ENCODE measurements around the gene IGSF23. TPM values are rescaled to one million over a fixed set of nuclear protein-coding genes. Genes with fewer than 3 reads are reported as not detected.

The IGSF23 gene
- total and polyA plus RNA-seq, 2 of the 4 experiments (the other 2 are of a cell fraction), result 0.27 TPM; not detected in 1

DNA sequence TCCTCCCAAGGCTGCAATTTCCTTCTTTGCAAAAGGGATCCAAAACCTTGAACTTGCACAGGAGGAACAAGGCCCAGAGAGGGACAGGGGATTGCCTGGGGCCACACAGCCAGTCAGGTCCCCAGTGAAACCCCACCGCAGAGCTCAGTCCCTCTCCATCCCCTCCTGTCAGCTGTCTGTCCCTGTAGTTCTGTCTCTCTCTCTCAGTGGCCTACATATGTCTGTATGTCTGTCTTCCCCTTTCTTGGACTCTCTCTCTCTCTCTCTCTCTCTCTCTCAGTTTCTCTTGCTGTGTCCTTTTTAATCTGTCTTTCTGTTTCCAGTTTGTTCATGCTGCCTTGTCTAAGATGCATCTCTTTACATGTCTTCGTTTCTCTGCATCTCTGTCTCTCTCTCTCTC is 69.4 kb downstream of the IGSF23 start:
- Histone ChIP-seq H4K5ac (ENCODE audit: low read depth, low read length) (no peak overlapping the region), H3K4me2 (ENCODE audit: low read depth, low read length) (no peak overlapping the region), H2AK9ac (replicated peaks; ENCODE audit: low read depth, low read length, poor library complexity) (no peak overlapping the region), H3K14ac (replicated peaks; ENCODE audit: low read depth, low read length) (peak overlapping the region; percentile 22; the same call in 1 of the 2 replicates), H3K9me3 (ENCODE audit: control insufficient read depth, insufficient read depth, low read length) (no peaks in the 10 kb centered on the region), H2AFZ (replicated peaks; ENCODE audit: low read length, poor library complexity) (no peak overlapping the region), H3K56ac (ENCODE audit: extremely low read depth, insufficient read depth, low read length) (no peak overlapping the region), H3K9ac (ENCODE audit: low read depth, low read length) (no peak overlapping the region), H3K79me1 (ENCODE audit: low read depth in 1 of 2, low read length in 2 of 2) (0 out of 4 replicates have a peak, but pooled peaks cover 0 to 3% of the 10 kb centered on the region in 2 experiments), H3K18ac (ENCODE audit: low read depth, low read length) (no peak overlapping the region), H2BK5ac (ENCODE audit: low read depth, low read length, poor library complexity, severe bottlenecking) (no peak overlapping the region), H3K27ac (ENCODE audit: insufficient read depth, low read length) (no peak overlapping the region), H2BK20ac (ENCODE audit: low read depth, low read length) (peak overlapping the region; percentile 11; the same call in 1 of the 2 replicates), H3K9me1 (ENCODE audit: insufficient read depth, low read length) (no peaks in the 10 kb centered on the region; the same call in 1 of the 2 replicates), H3K23ac (ENCODE audit: low read depth, low read length) (no peak overlapping the region), H3K36me3 (ENCODE audit: control insufficient read depth, insufficient read depth, low read length) (peaks cover 16% of the 10 kb centered on the region; the same call in 1 of the 2 replicates), H2BK15ac (ENCODE audit: low read depth, low read length) (no peak overlapping the region), H4K20me1 (ENCODE audit: insufficient read depth, low read length) (no peaks in the 10 kb centered on the region), H3K4ac (ENCODE audit: low read depth, low read length) (peak overlapping the region; percentile 49), H3K4me1 (ENCODE audit: control insufficient read depth, insufficient read depth, low read length) (peaks cover 2% of the 10 kb centered on the region), H3K4me3 (ENCODE audit: insufficient read depth, low read depth, low read length) (no peak overlapping the region), H2BK120ac (ENCODE audit: low read depth, low read length) (peak overlapping the region; percentile 78), H2AK5ac (ENCODE audit: low read depth, low read length) (peak overlapping the region; percentile 25; the same call in 1 of the 2 replicates), H4K8ac (ENCODE audit: low read depth in 2 of 2, low read length in 2 of 2) (peak overlapping the region in 1 of 2 experiments; percentile 19; a peak in 1 of 4 replicates), H4K91ac (ENCODE audit: insufficient read depth, low read depth, low read length) (0 out of 2 replicates have a peak overlapping the region, but pooled peaks have one; percentile 13), H3K27me3 (ENCODE audit: control insufficient read depth, insufficient read depth, low read length) (no peaks in the 10 kb centered on the region)
- intact Hi-C loops (cut with micrococcal nuclease), result no loop called here
- no TSS peak for BruUV-seq (replicated peaks)
- ATAC-seq (ENCODE audit: low read depth) (no peak), DNase-seq (no peak)
- dilution Hi-C loops (cut with HindIII; ENCODE audit: low sequenced_read_pairs, unreplicated experiment), result no loop called here
- 100% methylated on average over 2 of the region's 2 CpGs; no CpG with 5 or more reads in 1 of the 2 experiments for WGBS, 2 experiments (ENCODE audit: extremely low coverage in 2 of 2, insufficient read length in 1 of 2)
- in situ Hi-C loops (cut with MboI; ENCODE audit: low sequenced_read_pairs), result loop anchor here (10.0 kb wide), 1 partner anchor 272 kb away; the partner anchor contains the start of gene CLPTM1
- POLR2A ChIA-PET (ENCODE audit: unreplicated experiment), result no interaction called here
- TF ChIP-seq NFE2L2 (IDR thresholded peaks at IDR 0.05; ENCODE audit: low read depth, low read length) (no peak), RFX5 (IDR thresholded peaks at IDR 0.05; ENCODE audit: low read depth, low read length) (no peak), CEBPB (IDR thresholded peaks at IDR 0.05; ENCODE audit: low read depth, low read length) (no peak), RCOR1 (IDR thresholded peaks at IDR 0.05; ENCODE audit: insufficient replicate concordance, low read length) (no peak), MXI1 (IDR thresholded peaks at IDR 0.05; ENCODE audit: borderline replicate concordance, low read depth, low read length) (no peak), POLR2A (IDR thresholded peaks at IDR 0.05; ENCODE audit: low read depth, low read length) (no peak), MAFK (IDR thresholded peaks at IDR 0.05; ENCODE audit: low read depth, low read length) (no peak), RAD21 (IDR thresholded peaks at IDR 0.05; ENCODE audit: low read length) (no peak)
- TF ChIP-seq, protein P1, sequence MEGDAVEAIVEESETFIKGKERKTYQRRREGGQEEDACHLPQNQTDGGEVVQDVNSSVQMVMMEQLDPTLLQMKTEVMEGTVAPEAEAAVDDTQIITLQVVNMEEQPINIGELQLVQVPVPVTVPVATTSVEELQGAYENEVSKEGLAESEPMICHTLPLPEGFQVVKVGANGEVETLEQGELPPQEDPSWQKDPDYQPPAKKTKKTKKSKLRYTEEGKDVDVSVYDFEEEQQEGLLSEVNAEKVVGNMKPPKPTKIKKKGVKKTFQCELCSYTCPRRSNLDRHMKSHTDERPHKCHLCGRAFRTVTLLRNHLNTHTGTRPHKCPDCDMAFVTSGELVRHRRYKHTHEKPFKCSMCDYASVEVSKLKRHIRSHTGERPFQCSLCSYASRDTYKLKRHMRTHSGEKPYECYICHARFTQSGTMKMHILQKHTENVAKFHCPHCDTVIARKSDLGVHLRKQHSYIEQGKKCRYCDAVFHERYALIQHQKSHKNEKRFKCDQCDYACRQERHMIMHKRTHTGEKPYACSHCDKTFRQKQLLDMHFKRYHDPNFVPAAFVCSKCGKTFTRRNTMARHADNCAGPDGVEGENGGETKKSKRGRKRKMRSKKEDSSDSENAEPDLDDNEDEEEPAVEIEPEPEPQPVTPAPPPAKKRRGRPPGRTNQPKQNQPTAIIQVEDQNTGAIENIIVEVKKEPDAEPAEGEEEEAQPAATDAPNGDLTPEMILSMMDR (conservative IDR thresholded peaks at IDR 0.05; ENCODE audit: low read depth, low read length), result no peak
- CTCF ChIA-PET, result no interaction called here

Data from IMR-90 (cell line).